Measurements from ENCODE around the gene ARHGAP1. TPM values are rescaled to one million over a fixed set of nuclear protein-coding genes. Genes with fewer than 3 reads are reported as not detected.
A peak's percentile ranks its signal among the peaks of the same experiment; 100 is the strongest.

The ARHGAP1 gene
- total and polyA plus RNA-seq, 2 of the 13 experiments (the other 11 are each of a cell fraction or from before 2014, with no cell fraction given), result 18.6 to 30.3 TPM

DNA sequence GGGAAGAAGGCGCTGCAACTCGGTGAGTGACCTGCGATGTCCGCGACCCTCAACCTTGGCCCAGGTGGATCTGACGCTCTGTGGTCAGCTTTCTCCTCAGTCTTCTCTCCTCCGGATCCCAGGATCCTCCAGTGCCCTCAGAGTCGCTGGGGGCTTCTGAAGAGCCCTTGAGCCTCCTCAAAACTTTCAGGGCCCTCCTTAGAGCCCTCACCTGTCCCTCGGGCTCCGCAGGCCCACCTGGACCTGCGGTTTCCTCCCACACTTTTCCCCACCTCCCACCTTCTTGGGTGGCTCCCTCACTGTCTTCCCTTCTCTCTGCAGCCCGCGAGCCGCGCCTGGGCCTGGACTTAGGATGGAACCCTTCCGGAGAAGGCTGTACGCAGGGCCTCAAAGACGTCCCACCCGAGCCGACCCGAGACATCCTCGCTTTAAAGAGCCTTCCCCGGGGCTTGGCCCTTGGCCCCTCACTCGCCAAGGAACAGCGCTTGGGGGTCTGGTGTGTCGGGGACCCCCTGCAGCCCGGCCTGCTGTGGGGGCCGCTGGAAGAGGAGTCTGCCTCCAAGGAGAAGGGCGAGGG lies 747 bp upstream of the ARHGAP1 start (continued):
- TF ChIP-seq ZNF34 (CRISPR knock-in tag; IDR thresholded peaks at IDR 0.05; ENCODE audit: borderline replicate concordance), result no peak
- TF ChIP-seq SETDB1 (CRISPR knock-in tag; IDR thresholded peaks at IDR 0.05; ENCODE audit: borderline replicate concordance), result no peak
- TF ChIP-seq BORCS8-MEF2B (CRISPR knock-in tag; IDR thresholded peaks at IDR 0.05), result 0 out of 2 replicates have a peak, but pooled peaks have one; percentile 18
- TF ChIP-seq KDM5A (IDR thresholded peaks at IDR 0.05; ENCODE audit: borderline replicate concordance, low read length), result peak; percentile 98
- no peak for TF ChIP-seq WIZ (CRISPR knock-in tag; IDR thresholded peaks at IDR 0.05)
- TF ChIP-seq SCMH1 (CRISPR knock-in tag; IDR thresholded peaks at IDR 0.05; ENCODE audit: borderline replicate concordance), result no peak
- TF ChIP-seq ZNF296 (CRISPR knock-in tag; conservative IDR thresholded peaks at IDR 0.05), result no peak
- no peak for TF ChIP-seq SAFB2 (CRISPR knock-in tag; IDR thresholded peaks at IDR 0.05; ENCODE audit: borderline replicate concordance, low read depth)
- no peak for TF ChIP-seq ZNF124 (CRISPR knock-in tag; IDR thresholded peaks at IDR 0.05)
- TF ChIP-seq ZNF839 (CRISPR knock-in tag; IDR thresholded peaks at IDR 0.05; ENCODE audit: borderline replicate concordance), result no peak
- TF ChIP-seq CENPT (CRISPR knock-in tag; IDR thresholded peaks at IDR 0.05; ENCODE audit: low read depth), result no peak
- TF ChIP-seq ZNF230 (CRISPR knock-in tag; IDR thresholded peaks at IDR 0.05), result 0 out of 2 replicates have a peak, but pooled peaks have one; percentile 19
- TF ChIP-seq, protein P1, sequence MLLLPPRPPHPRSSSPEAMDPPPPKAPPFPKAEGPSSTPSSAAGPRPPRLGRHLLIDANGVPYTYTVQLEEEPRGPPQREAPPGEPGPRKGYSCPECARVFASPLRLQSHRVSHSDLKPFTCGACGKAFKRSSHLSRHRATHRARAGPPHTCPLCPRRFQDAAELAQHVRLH (CRISPR knock-in tag; IDR thresholded peaks at IDR 0.05; ENCODE audit: borderline replicate concordance, low read depth), result no peak
- TF ChIP-seq HMG20B (CRISPR knock-in tag; conservative IDR thresholded peaks at IDR 0.05), result no peak
- TF ChIP-seq, protein P2, sequence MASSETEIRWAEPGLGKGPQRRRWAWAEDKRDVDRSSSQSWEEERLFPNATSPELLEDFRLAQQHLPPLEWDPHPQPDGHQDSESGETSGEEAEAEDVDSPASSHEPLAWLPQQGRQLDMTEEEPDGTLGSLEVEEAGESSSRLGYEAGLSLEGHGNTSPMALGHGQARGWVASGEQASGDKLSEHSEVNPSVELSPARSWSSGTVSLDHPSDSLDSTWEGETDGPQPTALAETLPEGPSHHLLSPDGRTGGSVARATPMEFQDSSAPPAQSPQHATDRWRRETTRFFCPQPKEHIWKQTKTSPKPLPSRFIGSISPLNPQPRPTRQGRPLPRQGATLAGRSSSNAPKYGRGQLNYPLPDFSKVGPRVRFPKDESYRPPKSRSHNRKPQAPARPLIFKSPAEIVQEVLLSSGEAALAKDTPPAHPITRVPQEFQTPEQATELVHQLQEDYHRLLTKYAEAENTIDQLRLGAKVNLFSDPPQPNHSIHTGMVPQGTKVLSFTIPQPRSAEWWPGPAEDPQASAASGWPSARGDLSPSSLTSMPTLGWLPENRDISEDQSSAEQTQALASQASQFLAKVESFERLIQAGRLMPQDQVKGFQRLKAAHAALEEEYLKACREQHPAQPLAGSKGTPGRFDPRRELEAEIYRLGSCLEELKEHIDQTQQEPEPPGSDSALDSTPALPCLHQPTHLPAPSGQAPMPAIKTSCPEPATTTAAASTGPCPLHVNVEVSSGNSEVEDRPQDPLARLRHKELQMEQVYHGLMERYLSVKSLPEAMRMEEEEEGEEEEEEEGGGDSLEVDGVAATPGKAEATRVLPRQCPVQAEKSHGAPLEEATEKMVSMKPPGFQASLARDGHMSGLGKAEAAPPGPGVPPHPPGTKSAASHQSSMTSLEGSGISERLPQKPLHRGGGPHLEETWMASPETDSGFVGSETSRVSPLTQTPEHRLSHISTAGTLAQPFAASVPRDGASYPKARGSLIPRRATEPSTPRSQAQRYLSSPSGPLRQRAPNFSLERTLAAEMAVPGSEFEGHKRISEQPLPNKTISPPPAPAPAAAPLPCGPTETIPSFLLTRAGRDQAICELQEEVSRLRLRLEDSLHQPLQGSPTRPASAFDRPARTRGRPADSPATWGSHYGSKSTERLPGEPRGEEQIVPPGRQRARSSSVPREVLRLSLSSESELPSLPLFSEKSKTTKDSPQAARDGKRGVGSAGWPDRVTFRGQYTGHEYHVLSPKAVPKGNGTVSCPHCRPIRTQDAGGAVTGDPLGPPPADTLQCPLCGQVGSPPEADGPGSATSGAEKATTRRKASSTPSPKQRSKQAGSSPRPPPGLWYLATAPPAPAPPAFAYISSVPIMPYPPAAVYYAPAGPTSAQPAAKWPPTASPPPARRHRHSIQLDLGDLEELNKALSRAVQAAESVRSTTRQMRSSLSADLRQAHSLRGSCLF (CRISPR knock-in tag; IDR thresholded peaks at IDR 0.05; ENCODE audit: borderline replicate concordance), result no peak
- TF ChIP-seq ZNF563 (CRISPR knock-in tag; IDR thresholded peaks at IDR 0.05), result peak; percentile 50; the same call in 1 of the 2 replicates
- TF ChIP-seq, protein P3, sequence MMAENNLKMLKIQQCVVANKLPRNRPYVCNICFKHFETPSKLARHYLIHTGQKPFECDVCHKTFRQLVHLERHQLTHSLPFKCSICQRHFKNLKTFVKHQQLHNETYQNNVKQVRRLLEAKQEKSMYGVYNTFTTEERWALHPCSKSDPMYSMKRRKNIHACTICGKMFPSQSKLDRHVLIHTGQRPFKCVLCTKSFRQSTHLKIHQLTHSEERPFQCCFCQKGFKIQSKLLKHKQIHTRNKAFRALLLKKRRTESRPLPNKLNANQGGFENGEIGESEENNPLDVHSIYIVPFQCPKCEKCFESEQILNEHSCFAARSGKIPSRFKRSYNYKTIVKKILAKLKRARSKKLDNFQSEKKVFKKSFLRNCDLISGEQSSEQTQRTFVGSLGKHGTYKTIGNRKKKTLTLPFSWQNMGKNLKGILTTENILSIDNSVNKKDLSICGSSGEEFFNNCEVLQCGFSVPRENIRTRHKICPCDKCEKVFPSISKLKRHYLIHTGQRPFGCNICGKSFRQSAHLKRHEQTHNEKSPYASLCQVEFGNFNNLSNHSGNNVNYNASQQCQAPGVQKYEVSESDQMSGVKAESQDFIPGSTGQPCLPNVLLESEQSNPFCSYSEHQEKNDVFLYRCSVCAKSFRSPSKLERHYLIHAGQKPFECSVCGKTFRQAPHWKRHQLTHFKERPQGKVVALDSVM (CRISPR knock-in tag; IDR thresholded peaks at IDR 0.05), result 0 out of 2 replicates have a peak, but pooled peaks have one; percentile 5
- TF ChIP-seq, protein P4, sequence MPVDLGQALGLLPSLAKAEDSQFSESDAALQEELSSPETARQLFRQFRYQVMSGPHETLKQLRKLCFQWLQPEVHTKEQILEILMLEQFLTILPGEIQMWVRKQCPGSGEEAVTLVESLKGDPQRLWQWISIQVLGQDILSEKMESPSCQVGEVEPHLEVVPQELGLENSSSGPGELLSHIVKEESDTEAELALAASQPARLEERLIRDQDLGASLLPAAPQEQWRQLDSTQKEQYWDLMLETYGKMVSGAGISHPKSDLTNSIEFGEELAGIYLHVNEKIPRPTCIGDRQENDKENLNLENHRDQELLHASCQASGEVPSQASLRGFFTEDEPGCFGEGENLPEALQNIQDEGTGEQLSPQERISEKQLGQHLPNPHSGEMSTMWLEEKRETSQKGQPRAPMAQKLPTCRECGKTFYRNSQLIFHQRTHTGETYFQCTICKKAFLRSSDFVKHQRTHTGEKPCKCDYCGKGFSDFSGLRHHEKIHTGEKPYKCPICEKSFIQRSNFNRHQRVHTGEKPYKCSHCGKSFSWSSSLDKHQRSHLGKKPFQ (CRISPR knock-in tag; IDR thresholded peaks at IDR 0.05; ENCODE audit: insufficient replicate concordance), result peak; percentile 55

All from HepG2 (cell line).